Measurements from ENCODE around the gene SLC45A2. TPM values are rescaled to one million over a fixed set of nuclear protein-coding genes. Genes with fewer than 3 reads are reported as not detected.
"Not testable (repeated sequence)": the region's sequence is repeated elsewhere in the genome, so short reads cannot be mapped to it uniquely, and the experiment has no call there.

The SLC45A2 gene
- total RNA-seq, 3 donors from 2014 or later, result 0.28 to 1.2 (median 1.0) TPM

- H3K4me3 ChIP-seq, result no peak overlapping the region
- H3K4me1 ChIP-seq (ENCODE audit: low read depth), result no peaks in the 10 kb centered on the region
- no peaks in the 10 kb centered on the region for H3K9me3 ChIP-seq
- no peak for DNase-seq
- ATAC-seq, result no peak
- TF ChIP-seq, protein P1, sequence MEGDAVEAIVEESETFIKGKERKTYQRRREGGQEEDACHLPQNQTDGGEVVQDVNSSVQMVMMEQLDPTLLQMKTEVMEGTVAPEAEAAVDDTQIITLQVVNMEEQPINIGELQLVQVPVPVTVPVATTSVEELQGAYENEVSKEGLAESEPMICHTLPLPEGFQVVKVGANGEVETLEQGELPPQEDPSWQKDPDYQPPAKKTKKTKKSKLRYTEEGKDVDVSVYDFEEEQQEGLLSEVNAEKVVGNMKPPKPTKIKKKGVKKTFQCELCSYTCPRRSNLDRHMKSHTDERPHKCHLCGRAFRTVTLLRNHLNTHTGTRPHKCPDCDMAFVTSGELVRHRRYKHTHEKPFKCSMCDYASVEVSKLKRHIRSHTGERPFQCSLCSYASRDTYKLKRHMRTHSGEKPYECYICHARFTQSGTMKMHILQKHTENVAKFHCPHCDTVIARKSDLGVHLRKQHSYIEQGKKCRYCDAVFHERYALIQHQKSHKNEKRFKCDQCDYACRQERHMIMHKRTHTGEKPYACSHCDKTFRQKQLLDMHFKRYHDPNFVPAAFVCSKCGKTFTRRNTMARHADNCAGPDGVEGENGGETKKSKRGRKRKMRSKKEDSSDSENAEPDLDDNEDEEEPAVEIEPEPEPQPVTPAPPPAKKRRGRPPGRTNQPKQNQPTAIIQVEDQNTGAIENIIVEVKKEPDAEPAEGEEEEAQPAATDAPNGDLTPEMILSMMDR (IDR thresholded peaks at IDR 0.05), result no peak
- no peaks in the 10 kb centered on the region for H3K36me3 ChIP-seq (ENCODE audit: low read depth)
- intact Hi-C loops (cut with DNase I, micrococcal nuclease), result no loop called here
Observed at GRCh38 chr5:33964132-33964700, 20.3 kb downstream of the SLC45A2 start.

DNA sequence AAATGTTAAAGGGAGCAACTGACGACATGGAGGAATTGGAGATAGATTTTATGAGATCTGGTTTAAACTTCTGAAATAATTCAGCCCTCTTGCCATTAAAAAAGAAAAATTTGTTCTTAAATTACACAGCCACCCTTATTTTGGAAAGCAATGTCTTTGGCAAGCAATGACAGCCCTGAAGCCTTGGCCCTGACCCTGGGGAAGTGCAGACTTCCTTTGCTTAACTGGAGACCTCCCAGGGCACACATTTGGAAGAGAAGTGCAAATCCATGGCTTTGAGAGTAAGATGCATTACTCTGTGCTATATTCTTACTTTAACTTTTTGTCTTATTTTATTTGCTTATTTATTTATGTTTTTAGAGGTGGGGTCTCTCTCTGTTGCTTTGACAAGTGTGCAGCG lies 26.3 kb downstream of the SLC45A2 start:
- ATAC-seq (no peak), DNase-seq (no peak)

GRCh38 chr5:33957577-33958150 lies 26.8 kb downstream of the SLC45A2 start:
- no peak for ATAC-seq
- intact Hi-C loops (cut with DNase I, micrococcal nuclease), result no loop called here
- DNase-seq, result no peak
- no peak overlapping the region for H3K4me3 ChIP-seq
- TF ChIP-seq, protein P1 (IDR thresholded peaks at IDR 0.05), result no peak
- H3K4me1 ChIP-seq (ENCODE audit: low read depth), result no peaks in the 10 kb centered on the region
- H3K9me3 ChIP-seq, result no peaks in the 10 kb centered on the region
- no peaks in the 10 kb centered on the region for H3K36me3 ChIP-seq (ENCODE audit: low read depth)

More for the DNA sequence above, 26.3 kb downstream of the SLC45A2 start:
- Histone ChIP-seq H3K9me3 (no peaks in the 10 kb centered on the region), H3K36me3 (ENCODE audit: low read depth) (no peaks in the 10 kb centered on the region), H3K4me3 (no peak overlapping the region), H3K4me1 (ENCODE audit: low read depth) (no peaks in the 10 kb centered on the region)
- intact Hi-C loops (cut with DNase I, micrococcal nuclease), result no loop called here
- TF ChIP-seq, protein P1 (IDR thresholded peaks at IDR 0.05), result no peak

- DNase-seq; H3K4me3 ChIP-seq; H3K9me3 ChIP-seq; intact Hi-C loops (cut with DNase I, micrococcal nuclease); ATAC-seq; H3K36me3 ChIP-seq (ENCODE audit: low read depth); H3K4me1 ChIP-seq (ENCODE audit: low read depth): not testable (repeated sequence)
Observed at GRCh38 chr5:33952175-33952574, 32.3 kb downstream of the SLC45A2 start.

DNA sequence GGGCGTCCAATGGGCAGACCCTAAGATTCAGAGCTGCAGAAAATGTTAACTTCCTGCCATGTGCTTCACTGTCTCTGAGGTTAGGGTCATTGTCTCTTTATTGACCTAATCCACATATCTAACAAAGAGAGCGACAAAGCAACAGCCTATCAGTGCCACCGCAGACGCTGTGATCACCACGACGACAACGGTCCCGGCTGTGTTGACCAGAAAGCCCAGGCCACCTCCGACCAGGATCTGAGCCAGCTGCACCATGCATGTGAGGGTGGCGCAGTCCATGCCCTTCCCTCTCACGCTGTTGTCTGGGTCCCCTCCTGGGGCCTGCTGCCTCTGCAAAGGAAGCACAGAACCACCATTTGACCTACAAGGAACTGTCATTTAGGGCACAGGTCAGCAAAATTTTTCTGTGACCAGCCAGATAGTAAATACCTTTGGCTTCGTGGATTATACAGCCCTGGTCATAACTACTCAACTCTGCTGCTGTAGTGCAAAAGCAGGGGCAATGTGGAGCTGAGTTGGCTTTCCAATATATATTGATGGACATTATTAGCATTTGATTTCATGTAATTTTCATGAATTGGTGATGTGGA lies 39.9 kb downstream of the SLC45A2 start:
- ATAC-seq (no peak), DNase-seq (no peak)
- H3K4me3 ChIP-seq, result no peak overlapping the region
- no peaks in the 10 kb centered on the region for H3K4me1 ChIP-seq (ENCODE audit: low read depth)
- no peaks in the 10 kb centered on the region for H3K36me3 ChIP-seq (ENCODE audit: low read depth)
- H3K9me3 ChIP-seq, result no peaks in the 10 kb centered on the region
- TF ChIP-seq, protein P1 (IDR thresholded peaks at IDR 0.05), result no peak
- intact Hi-C loops (cut with DNase I, micrococcal nuclease), result no loop called here

- intact Hi-C loops (cut with DNase I, micrococcal nuclease), result no loop called here
- TF ChIP-seq, protein P1 (IDR thresholded peaks at IDR 0.05), result no peak
- H3K4me1 ChIP-seq (ENCODE audit: low read depth), result no peaks in the 10 kb centered on the region
- no peaks in the 10 kb centered on the region for H3K9me3 ChIP-seq
- ATAC-seq, result no peak
- H3K4me3 ChIP-seq, result no peak overlapping the region
- DNase-seq, result no peak
- H3K36me3 ChIP-seq (ENCODE audit: low read depth), result no peaks in the 10 kb centered on the region
Observed at GRCh38 chr5:33941090-33941489, 43.4 kb downstream of the SLC45A2 start.
